Smooth muscle cell (in vitro differentiated cells): ENCODE results near the gene GRM5. TPM values are rescaled to one million over a fixed set of nuclear protein-coding genes. Genes with fewer than 3 reads are reported as not detected.

ENCODE experiments used
- DNase-seq: peaks from one replicate; lab custom pipeline; 2025; ENCODE audit not compliant: unreplicated experiment; lab: John Stamatoyannopoulos, UW
- H2AFZ ChIP-seq: fragments of 200-600 bp; sonication (generic); 2 replicates; pipeline ENCODE4 v1.6.0; 2016; ENCODE audit warnings: antibody characterized with exemption, low read depth, mild to moderate bottlenecking
- H3F3A ChIP-seq: fragments of 200-600 bp; sonication (generic); 2 replicates; pipeline ENCODE4 v1.6.0; 2017; ENCODE audit warnings: antibody characterized with exemption, low read depth
- H3K27ac ChIP-seq: fragments of 200-600 bp; sonication (generic); 2 replicates; pipeline ENCODE4 v1.5.1; 2016; ENCODE audit warnings: low read depth, mild to moderate bottlenecking
- H3K27me3 ChIP-seq: fragments of 200-600 bp; sonication (generic); 2 replicates; pipeline ENCODE4 v1.6.1; 2016; ENCODE audit warnings: low read depth, mild to moderate bottlenecking
- H3K36me3 ChIP-seq: fragments of 200-600 bp; sonication (generic); 2 replicates; pipeline ENCODE4 v1.5.1; 2016; ENCODE audit warnings: low read depth
- H3K4me1 ChIP-seq: fragments of 200-600 bp; sonication (generic); 2 replicates; pipeline ENCODE4 v1.5.1; 2016; ENCODE audit warnings: low read depth
- H3K4me2 ChIP-seq: fragments of 200-600 bp; sonication (generic); 2 replicates; pipeline ENCODE4 v1.6.0; 2016; ENCODE audit warnings: mild to moderate bottlenecking
- H3K4me3 ChIP-seq: fragments of 200-600 bp; sonication (generic); 2 replicates; pipeline ENCODE4 v1.5.1; 2016; ENCODE audit warnings: mild to moderate bottlenecking
- H3K79me2 ChIP-seq: fragments of 200-600 bp; sonication (generic); 2 replicates; pipeline ENCODE4 v1.6.0; 2016; ENCODE audit warnings: low read depth, mild to moderate bottlenecking
- H3K9ac ChIP-seq: fragments of 200-600 bp; sonication (generic); 2 replicates; pipeline ENCODE4 v1.6.0; 2016; ENCODE audit warnings: low read depth
- H3K9me3 ChIP-seq: fragments of 200-600 bp; sonication (generic); replicated peaks from 2 replicates; pipeline ENCODE4 v1.5.1; 2016; ENCODE audit warnings: low read depth
- H4K20me1 ChIP-seq: fragments of 200-600 bp; sonication (generic); 2 replicates; pipeline ENCODE4 v1.6.0; 2016; ENCODE audit warnings: low read depth
- CTCF ChIP-seq: fragments of 200-600 bp; sonication (generic); IDR thresholded peaks from 2 replicates; pipeline ENCODE4 v1.5.1; 2017; ENCODE audit warnings: borderline replicate concordance, mild to moderate bottlenecking, antibody characterized with exemption; ENCODE audit not compliant: insufficient read depth, poor library complexity, severe bottlenecking
- WGBS: methylation state at CpG from one replicate; pipeline ENCODE4 v1.1.7; 2016; ENCODE audit warnings: low lambda C conversion rate; 5-methylcytosine and 5-hydroxymethylcytosine counted together
- polyA plus RNA-seq: library from polyadenylated mRNA; unstranded; fragments of >200 nt; fragmentation: Nextera tagmentation; extraction: Ambion mirVana; gene quantifications from 2 replicates; pipeline ENCODE4 v1.2.1, GENCODE V29; 2016
- total RNA-seq: library from RNA; depleted of rRNA; stranded (reverse); fragments of >200 nt; gene quantifications from 2 replicates; pipeline ENCODE4 v1.2.3, GENCODE V29; 2014

GRM5 gene
- total and polyA plus RNA-seq, 2 experiments from 2014 or later = not detected

- H3K9ac ChIP-seq = no peak overlapping the region
- H3K4me2 ChIP-seq = no peak overlapping the region
- no peak for TF ChIP-seq CTCF
- H3K4me1 ChIP-seq = no peaks in the 10 kb centered on the region
- 94% methylated on average over 2 of the region's 2 CpGs for WGBS
- H3K36me3 ChIP-seq = no peaks in the 10 kb centered on the region
- H3K27ac ChIP-seq = no peak overlapping the region
- no peak overlapping the region for H2AFZ ChIP-seq
- no peaks in the 10 kb centered on the region for H3F3A ChIP-seq
- no peaks in the 10 kb centered on the region for H4K20me1 ChIP-seq
- H3K27me3 ChIP-seq = peaks cover 5% of the 10 kb centered on the region
- no peak for DNase-seq
- no peaks in the 10 kb centered on the region for H3K79me2 ChIP-seq
- no peak overlapping the region for H3K4me3 ChIP-seq
- H3K9me3 ChIP-seq = no peaks in the 10 kb centered on the region
Observed at GRCh38 chr11:88495836-88496235, 569.9 kb downstream of the GRM5 start.

GRCh38 chr11:88494848-88495247 lies 570.9 kb downstream of the GRM5 start:
- Histone ChIP-seq H3K9me3 (no peaks in the 10 kb centered on the region), H3K4me1 (no peaks in the 10 kb centered on the region), H3K4me3 (no peak overlapping the region), H3K9ac (no peak overlapping the region), H3K4me2 (no peak overlapping the region), H3K27ac (no peak overlapping the region), H3K79me2 (no peaks in the 10 kb centered on the region), H2AFZ (no peak overlapping the region), H3K36me3 (no peaks in the 10 kb centered on the region), H3K27me3 (peaks cover 5% of the 10 kb centered on the region), H4K20me1 (no peaks in the 10 kb centered on the region), H3F3A (no peaks in the 10 kb centered on the region)
- DNase-seq = no peak
- WGBS = 91% methylated on average over 2 of the region's 2 CpGs
- TF ChIP-seq CTCF = no peak

GRCh38 chr11:88491674-88492073 lies 574.1 kb downstream of the GRM5 start:
- Histone ChIP-seq H3F3A (no peaks in the 10 kb centered on the region), H3K27me3 (no peaks in the 10 kb centered on the region), H3K36me3 (no peaks in the 10 kb centered on the region), H4K20me1 (no peaks in the 10 kb centered on the region), H3K4me2 (no peak overlapping the region), H3K27ac (no peak overlapping the region), H3K9me3 (no peaks in the 10 kb centered on the region), H3K79me2 (no peaks in the 10 kb centered on the region), H3K9ac (no peak overlapping the region), H3K4me1 (no peaks in the 10 kb centered on the region), H3K4me3 (no peak overlapping the region), H2AFZ (no peak overlapping the region)
- no peak for DNase-seq
- TF ChIP-seq CTCF = no peak

- no peaks in the 10 kb centered on the region for H3K79me2 ChIP-seq
- 77% methylated on average over 2 of the region's 2 CpGs for WGBS
- no peak overlapping the region for H3K4me3 ChIP-seq
- no peaks in the 10 kb centered on the region for H3K27me3 ChIP-seq
- H3F3A ChIP-seq = no peaks in the 10 kb centered on the region
- no peak overlapping the region for H2AFZ ChIP-seq
- H3K4me1 ChIP-seq = no peaks in the 10 kb centered on the region
- no peaks in the 10 kb centered on the region for H4K20me1 ChIP-seq
- H3K27ac ChIP-seq = no peak overlapping the region
- no peak for TF ChIP-seq CTCF
- no peak overlapping the region for H3K9ac ChIP-seq
- no peak for DNase-seq
- no peaks in the 10 kb centered on the region for H3K36me3 ChIP-seq
- H3K4me2 ChIP-seq = no peak overlapping the region
- no peaks in the 10 kb centered on the region for H3K9me3 ChIP-seq
Observed at GRCh38 chr11:88489030-88489429, 576.8 kb downstream of the GRM5 start.
